Gastrocnemius medialis (tissue), 4 donors: Measurements from ENCODE around the gene RETREG3. TPM values are rescaled to one million over a fixed set of nuclear protein-coding genes. Genes with fewer than 3 reads are reported as not detected.
A peak's percentile ranks its signal among the peaks of the same experiment; 100 is the strongest.
"Not testable (repeated sequence)": the region's sequence is repeated elsewhere in the genome, so short reads cannot be mapped to it uniquely, and the experiment has no call there.

Experiments
- ATAC-seq, 2 donors: fragments of 150-250 bp; one replicate each; pipeline ENCODE4 v1.9.1; 2016
- DNase-seq, 2 donors: peaks; one replicate each; pipeline ENCODE4 v3.0.0-alpha.2; 2019
- H3K27ac ChIP-seq, 4 donors: fragments of 200-600 bp; sonication (generic); 1 replicate in 1 of 4; 2 replicates in 3 of 4; pipeline ENCODE4 v1.5.1; 2016 to 2018; ENCODE audit warnings: mild to moderate bottlenecking in 2 of 4, moderate library complexity in 1 of 4
- H3K27me3 ChIP-seq, 3 donors: fragments of 200-600 bp; sonication (generic) in 2 of 3; 1 replicate in 1 of 3; 2 replicates in 2 of 3; pipeline versions ENCODE4 v1.5.1 to v1.6.0; 2016 to 2019; ENCODE audit warnings: mild to moderate bottlenecking in 1 of 3, moderate library complexity in 1 of 3
- H3K36me3 ChIP-seq, 2 donors: fragments of 200-600 bp; sonication (generic) in 1 of 2; one replicate each; pipeline ENCODE4 v1.5.1; 2017 to 2018
- H3K4me1 ChIP-seq, 2 donors: fragments of 200-600 bp; sonication (generic) in 1 of 2; one replicate each; pipeline ENCODE4 v1.5.1; 2016 to 2017; ENCODE audit warnings: mild to moderate bottlenecking in 2 of 2
- H3K4me3 ChIP-seq, 4 donors: fragments of 200-600 bp; sonication (generic) in 3 of 4; 1 replicate in 1 of 4; 2 replicates in 3 of 4; pipeline ENCODE4 v1.5.1; 2016 to 2019; ENCODE audit warnings: mild to moderate bottlenecking in 2 of 4
- H3K9me3 ChIP-seq, 3 donors: fragments of 200-600 bp; sonication (generic) in 2 of 3; 1 replicate in 1 of 3; 2 replicates in 2 of 3; pipeline ENCODE4 v1.5.1; 2016 to 2019
- CTCF ChIP-seq, 5 experiments: fragments of 450-650 bp in 3 of 5; fragments of 200-600 bp in 2 of 5; sonication (generic) in 2 of 5; IDR thresholded peaks in 4 of 5; conservative IDR thresholded peaks in 1 of 5; 1 replicate in 4 of 5; 2 replicates in 1 of 5; pipeline ENCODE4 v1.5.1; 2016 to 2019; ENCODE audit warnings: antibody characterized with exemption in 5 of 5, mild to moderate bottlenecking in 3 of 5, moderate library complexity in 3 of 5
- POLR2A ChIP-seq, 2 donors: fragments of 450-650 bp; IDR thresholded peaks; one replicate each; pipeline ENCODE4 v1.6.1; 2017; ENCODE audit warnings: antibody characterized with exemption in 2 of 2, mild to moderate bottlenecking in 2 of 2, moderate library complexity in 2 of 2
- in situ Hi-C, 4 donors: fragments of 200-750 bp; cut with MboI; loops; one replicate each; pipeline versions ENCODE4 v1.15.0 to v1.8.0; 2017; ENCODE audit warnings: low sequenced_read_pairs in 4 of 4
- intact Hi-C: fragments of 100-400 bp; cut with DNase I; formaldehyde crosslinking; loops from one replicate; pipeline ENCODE4 v1.15.1; 2023; ENCODE audit warnings: low total_unique reads
- total RNA-seq, 4 donors: library from RNA; depleted of rRNA; stranded (reverse); fragments of >200 nt; gene quantifications; one replicate each; pipeline versions ENCODE4 v1.1.0 to v1.2.3, GENCODE V29; 2016

Gene RETREG3
- total RNA-seq, 4 donors from 2014 or later, result 50.7 to 65.5 (median 60.5) TPM

GRCh38 chr17:42548070-42548837, 60.9 kb downstream of the RETREG3 start:
- Histone ChIP-seq H3K27ac (no peak overlapping the region), H3K4me3 (peak overlapping the region in 1 of 4 donors; percentile 16), H3K27me3 (no peaks in the 10 kb centered on the region), H3K9me3 (no peaks in the 10 kb centered on the region), H3K4me1 (peaks cover 0 to 13% of the 10 kb centered on the region in 2 donors), H3K36me3 (peaks cover 0 to 2% of the 10 kb centered on the region in 2 donors)
- ATAC-seq (no peak), DNase-seq (no peak)
- in situ Hi-C loops, result no loop called here
- intact Hi-C loops, result no loop called here
- TF ChIP-seq CTCF (IDR thresholded peaks at IDR 0.05 in 4 of 5, conservative IDR thresholded peaks at IDR 0.05 in 1 of 5) (no peak), POLR2A (IDR thresholded peaks at IDR 0.05) (no peak)

- ATAC-seq, result no peak
- intact Hi-C loops (no loop called here), in situ Hi-C loops (no loop called here)
- TF ChIP-seq POLR2A (IDR thresholded peaks at IDR 0.05) (no peak), CTCF (IDR thresholded peaks at IDR 0.05 in 4 of 5, conservative IDR thresholded peaks at IDR 0.05 in 1 of 5) (no peak)
- no peaks in the 10 kb centered on the region for H3K27me3 ChIP-seq
- H3K27ac ChIP-seq, result no peak overlapping the region
- DNase-seq, result no peak
- no peaks in the 10 kb centered on the region for H3K9me3 ChIP-seq
- H3K4me1 ChIP-seq, result peaks cover 0 to 19% of the 10 kb centered on the region in 2 donors
- H3K4me3 ChIP-seq, result no peak overlapping the region
- H3K36me3 ChIP-seq, result peaks cover 0 to 7% of the 10 kb centered on the region in 2 donors
These were observed 61.5 kb downstream of the RETREG3 start for GRCh38 chr17:42547698-42548069.

- Histone ChIP-seq H3K4me1 (peaks cover 0 to 19% of the 10 kb centered on the region in 2 donors), H3K4me3 (no peak overlapping the region), H3K27me3 (no peaks in the 10 kb centered on the region), H3K36me3 (peaks cover 0 to 14% of the 10 kb centered on the region in 2 donors), H3K27ac (no peak overlapping the region), H3K9me3 (no peaks in the 10 kb centered on the region)
- in situ Hi-C loops (no loop called here), intact Hi-C loops (no loop called here)
- no peak for TF ChIP-seq POLR2A (IDR thresholded peaks at IDR 0.05)
- no peak for TF ChIP-seq CTCF (IDR thresholded peaks at IDR 0.05 in 4 of 5, conservative IDR thresholded peaks at IDR 0.05 in 1 of 5)
- DNase-seq (no peak), ATAC-seq (no peak)
These were observed 62.1 kb downstream of the RETREG3 start for GRCh38 chr17:42547001-42547461.

GRCh38 chr17:42545755-42546505, 63.2 kb downstream of the RETREG3 start:
- H3K4me1 ChIP-seq, result peaks cover 0 to 19% of the 10 kb centered on the region in 2 donors
- H3K4me3 ChIP-seq, ATAC-seq, H3K27ac ChIP-seq, DNase-seq, H3K9me3 ChIP-seq, in situ Hi-C loops, intact Hi-C loops, H3K27me3 ChIP-seq: not testable (repeated sequence)
- peaks cover 0 to 22% of the 10 kb centered on the region in 2 donors for H3K36me3 ChIP-seq

GRCh38 chr17:42544874-42545283, 64.3 kb downstream of the RETREG3 start:
- no peak for DNase-seq
- no peak for TF ChIP-seq CTCF (IDR thresholded peaks at IDR 0.05 in 4 of 5, conservative IDR thresholded peaks at IDR 0.05 in 1 of 5)
- no peak for TF ChIP-seq POLR2A (IDR thresholded peaks at IDR 0.05)
- no peak for ATAC-seq
- Histone ChIP-seq H3K9me3 (no peaks in the 10 kb centered on the region), H3K36me3 (peaks cover 0 to 24% of the 10 kb centered on the region in 2 donors), H3K27ac (peak overlapping the region in 1 of 4 donors; percentile 82), H3K27me3 (no peaks in the 10 kb centered on the region), H3K4me3 (no peak overlapping the region), H3K4me1 (peaks cover 0 to 19% of the 10 kb centered on the region in 2 donors)
- intact Hi-C loops, result no loop called here
- in situ Hi-C loops, result no loop called here
